ENCODE results near the gene SMAD2.
"Not testable (repeated sequence)": the region's sequence is repeated elsewhere in the genome, so short reads cannot be mapped to it uniquely, and the experiment has no call there.

SMAD2 gene

GRCh38 chr18:47781561-47781960, 148.9 kb downstream of the SMAD2 start:
- DNase-seq: no peak

- DNase-seq: no peak
Measured at GRCh38 chr18:47780011-47780725, 150.3 kb downstream of the SMAD2 start.

- no peak for DNase-seq
Measured at GRCh38 chr18:47779381-47779780, 151.1 kb downstream of the SMAD2 start.

GRCh38 chr18:47777626-47778025, 152.8 kb downstream of the SMAD2 start:
- no peak for DNase-seq

- no peak for DNase-seq
Measured at GRCh38 chr18:47775961-47776360, 154.5 kb downstream of the SMAD2 start.

GRCh38 chr18:47773931-47774330, 156.5 kb downstream of the SMAD2 start:
- no peak for DNase-seq

GRCh38 chr18:47772374-47773248, 157.8 kb downstream of the SMAD2 start:
- DNase-seq: no peak

GRCh38 chr18:47771922-47772321, 158.5 kb downstream of the SMAD2 start:
- DNase-seq: no peak

- no peak for DNase-seq
Measured at GRCh38 chr18:47767699-47768098, 162.8 kb downstream of the SMAD2 start.

- DNase-seq: not testable (repeated sequence)
Measured at GRCh38 chr18:47767198-47767597, 163.3 kb downstream of the SMAD2 start.
